Body of pancreas (tissue), 4 donors: Measurements from ENCODE around the gene RPA1. TPM values are rescaled to one million over a fixed set of nuclear protein-coding genes. Genes with fewer than 3 reads are reported as not detected.

Experiments used
- ATAC-seq: fragments of 150-250 bp; one replicate; pipeline ENCODE4 v1.9.1; 2016
- DNase-seq, 4 donors: peaks; one replicate each; pipeline ENCODE4 v3.0.0-alpha.2; 2019
- H3K27ac ChIP-seq, 4 donors: fragments of 200-600 bp; sonication (generic); 1 replicate in 3 of 4; 2 replicates in 1 of 4; pipeline versions ENCODE4 v1.5.1 to v1.6.1; 2016 to 2019; ENCODE audit warnings: mild to moderate bottlenecking in 1 of 4, mixed read lengths in 1 of 4, moderate library complexity in 1 of 4
- H3K27me3 ChIP-seq, 2 donors: fragments of 200-600 bp; sonication (generic); one replicate each; pipeline ENCODE4 v1.6.0; 2016; ENCODE audit warnings: mild to moderate bottlenecking in 1 of 2
- H3K36me3 ChIP-seq, 2 donors: fragments of 200-600 bp; sonication (generic); replicated peaks in 1 of 2; 2 replicates each; pipeline ENCODE4 v1.5.1; 2016; ENCODE audit warnings: low read depth in 2 of 2; ENCODE audit not compliant: insufficient read depth in 1 of 2
- H3K4me1 ChIP-seq: fragments of 200-600 bp; sonication (generic); one replicate; pipeline ENCODE4 v1.6.0; 2016
- H3K4me3 ChIP-seq, 2 donors: fragments of 200-600 bp; sonication (generic); 1 replicate in 1 of 2; 2 replicates in 1 of 2; pipeline ENCODE4 v1.5.1; 2016 to 2019
- H3K9me3 ChIP-seq, 3 donors: fragments of 200-600 bp; sonication (generic); 1 replicate in 2 of 3; 2 replicates in 1 of 3; pipeline ENCODE4 v1.5.1; 2016
- POLR2A ChIP-seq, 3 donors: fragments of 450-650 bp; IDR thresholded peaks; one replicate each; pipeline ENCODE4 v1.6.1; 2016; ENCODE audit warnings: antibody characterized with exemption in 3 of 3, mild to moderate bottlenecking in 2 of 3
- WGBS, 2 donors: methylation state at CpG; one replicate each; pipeline ENCODE4 v1.1.5; 2017; 5-methylcytosine and 5-hydroxymethylcytosine counted together
- intact Hi-C: fragments of 100-400 bp; cut with DNase I; formaldehyde crosslinking; loops from one replicate; pipeline ENCODE4 v1.15.1; 2023
- total RNA-seq, 2 donors: library from RNA; depleted of rRNA; stranded (reverse); fragments of >200 nt; gene quantifications; one replicate each; pipeline ENCODE4 v1.1.0, GENCODE V29; 2016
- TF ChIP-seq, protein P1 (sequence below), 7 experiments: fragments of 450-650 bp in 4 of 7; fragments of 200-600 bp in 3 of 7; sonication (generic) in 3 of 7; IDR thresholded peaks; one replicate each; pipeline ENCODE4 v1.5.1; 2016 to 2019; ENCODE audit warnings: antibody characterized with exemption in 7 of 7

The RPA1 gene
- total RNA-seq, 2 donors from 2014 or later = 8.9 to 11.9 TPM

DNA sequence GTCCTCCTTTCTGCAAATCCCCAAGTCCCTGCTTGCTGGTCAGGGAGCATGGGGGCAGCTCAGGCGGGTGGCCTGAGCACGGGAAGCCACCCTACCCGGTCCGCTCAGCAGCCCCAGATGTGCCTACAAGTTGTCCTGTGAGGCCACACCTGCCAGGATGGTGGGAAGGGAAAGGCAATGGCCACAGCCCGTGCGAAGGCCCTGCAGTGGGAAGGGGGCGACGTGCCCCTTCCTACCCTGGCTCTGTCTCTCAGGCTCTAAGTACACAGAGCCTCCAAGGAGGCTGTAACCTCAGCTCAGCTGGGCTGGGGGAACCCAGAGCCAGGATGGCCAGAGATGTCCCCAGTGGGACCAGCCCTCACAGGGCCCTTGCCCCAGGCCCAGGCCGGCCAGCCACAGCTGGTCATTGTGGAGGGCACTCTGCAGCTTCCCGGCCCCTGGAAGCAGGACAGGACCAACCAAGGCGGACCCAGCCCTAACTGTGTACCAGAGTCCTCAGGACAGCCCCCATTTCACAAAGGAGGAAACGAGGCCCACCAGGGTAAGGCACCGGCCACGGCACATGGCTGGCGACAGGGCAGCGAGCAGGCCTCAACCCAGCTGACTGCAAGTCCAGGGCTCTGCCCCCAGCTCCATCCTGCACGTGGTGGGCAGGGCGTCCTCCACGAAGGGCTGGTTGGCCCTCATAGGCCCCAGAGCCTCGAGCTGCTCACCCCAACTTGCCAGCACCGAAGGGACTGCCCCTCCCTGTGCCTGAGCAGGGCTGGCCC is 113.0 kb downstream of the RPA1 start:
- ATAC-seq = no peak
- intact Hi-C loops = no loop called here
- no peaks in the 10 kb centered on the region for H3K4me1 ChIP-seq
- TF ChIP-seq POLR2A (IDR thresholded peaks at IDR 0.05) = no peak
- TF ChIP-seq, protein P1, sequence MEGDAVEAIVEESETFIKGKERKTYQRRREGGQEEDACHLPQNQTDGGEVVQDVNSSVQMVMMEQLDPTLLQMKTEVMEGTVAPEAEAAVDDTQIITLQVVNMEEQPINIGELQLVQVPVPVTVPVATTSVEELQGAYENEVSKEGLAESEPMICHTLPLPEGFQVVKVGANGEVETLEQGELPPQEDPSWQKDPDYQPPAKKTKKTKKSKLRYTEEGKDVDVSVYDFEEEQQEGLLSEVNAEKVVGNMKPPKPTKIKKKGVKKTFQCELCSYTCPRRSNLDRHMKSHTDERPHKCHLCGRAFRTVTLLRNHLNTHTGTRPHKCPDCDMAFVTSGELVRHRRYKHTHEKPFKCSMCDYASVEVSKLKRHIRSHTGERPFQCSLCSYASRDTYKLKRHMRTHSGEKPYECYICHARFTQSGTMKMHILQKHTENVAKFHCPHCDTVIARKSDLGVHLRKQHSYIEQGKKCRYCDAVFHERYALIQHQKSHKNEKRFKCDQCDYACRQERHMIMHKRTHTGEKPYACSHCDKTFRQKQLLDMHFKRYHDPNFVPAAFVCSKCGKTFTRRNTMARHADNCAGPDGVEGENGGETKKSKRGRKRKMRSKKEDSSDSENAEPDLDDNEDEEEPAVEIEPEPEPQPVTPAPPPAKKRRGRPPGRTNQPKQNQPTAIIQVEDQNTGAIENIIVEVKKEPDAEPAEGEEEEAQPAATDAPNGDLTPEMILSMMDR (IDR thresholded peaks at IDR 0.05) = no peak
- H3K36me3 ChIP-seq = no peaks in the 10 kb centered on the region
- H3K4me3 ChIP-seq = no peak overlapping the region
- no peaks in the 10 kb centered on the region for H3K27me3 ChIP-seq
- H3K9me3 ChIP-seq = no peaks in the 10 kb centered on the region
- 85% methylated on average over 21 of the region's 21 CpGs; no CpG with 5 or more reads in 1 of the 2 donors for WGBS, 2 donors
- no peak for DNase-seq
- no peak overlapping the region for H3K27ac ChIP-seq

DNA sequence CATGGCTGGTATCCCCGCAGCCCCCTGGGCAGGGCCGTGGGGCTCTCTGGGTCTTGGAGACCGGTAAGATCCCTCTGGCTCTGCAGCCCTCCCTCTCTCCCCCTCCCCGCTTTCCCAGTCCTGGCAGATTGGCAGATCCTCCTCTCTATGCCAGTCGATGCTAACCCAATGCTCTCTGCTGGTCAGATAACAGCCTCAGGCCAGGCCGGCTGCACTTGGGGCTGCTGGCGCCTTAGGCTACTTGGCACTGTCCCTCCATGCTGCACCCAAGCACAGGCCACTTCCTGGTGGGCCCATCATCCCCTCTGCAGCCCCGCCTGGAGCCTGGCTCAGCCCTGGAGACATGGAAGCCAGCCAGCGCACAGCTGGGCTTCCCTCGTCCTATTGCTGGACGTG is 113.6 kb downstream of the RPA1 start:
- Histone ChIP-seq H3K4me1 (no peaks in the 10 kb centered on the region), H3K4me3 (no peak overlapping the region), H3K27me3 (no peaks in the 10 kb centered on the region), H3K9me3 (no peaks in the 10 kb centered on the region), H3K36me3 (no peaks in the 10 kb centered on the region), H3K27ac (no peak overlapping the region)
- DNase-seq = no peak
- no peak for TF ChIP-seq POLR2A (IDR thresholded peaks at IDR 0.05)
- TF ChIP-seq, protein P1 (IDR thresholded peaks at IDR 0.05) = no peak
- ATAC-seq = no peak
- 69 to 88% methylated on average over 9 to 10 of the region's 11 CpGs for WGBS, 2 donors
- intact Hi-C loops = no loop called here

DNA sequence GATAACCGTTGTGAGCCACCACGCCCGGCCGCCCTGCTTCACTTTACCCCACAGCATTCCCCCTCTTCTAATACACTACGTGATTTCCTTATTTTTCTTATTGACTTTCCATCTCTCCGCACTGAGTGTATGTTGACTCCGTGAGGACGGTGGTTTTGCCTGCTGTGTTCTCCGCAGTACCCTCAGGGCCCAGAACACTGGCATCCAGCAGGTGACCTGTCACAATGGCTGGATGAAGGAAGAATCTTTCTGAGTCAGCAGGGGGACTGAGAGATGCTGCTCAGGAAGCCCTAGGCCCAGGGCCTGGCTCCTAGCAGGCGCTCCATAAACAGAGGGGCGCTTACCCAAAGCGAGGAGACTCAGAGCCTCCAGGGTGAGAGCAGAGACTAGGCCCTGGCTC is 115.8 kb downstream of the RPA1 start:
- 88 to 90% methylated on average over 9 to 12 of the region's 12 CpGs for whole genome bisulfite sequencing, 2 donors
- Histone ChIP-seq H3K4me1 (no peaks in the 10 kb centered on the region), H3K36me3 (no peaks in the 10 kb centered on the region), H3K27me3 (no peaks in the 10 kb centered on the region), H3K27ac (no peak overlapping the region), H3K4me3 (no peak overlapping the region), H3K9me3 (no peaks in the 10 kb centered on the region)
- intact Hi-C loops = no loop called here
- DNase-seq = no peak
- no peak for TF ChIP-seq POLR2A (IDR thresholded peaks at IDR 0.05)
- TF ChIP-seq, protein P1 (IDR thresholded peaks at IDR 0.05) = no peak
- no peak for ATAC-seq

DNA sequence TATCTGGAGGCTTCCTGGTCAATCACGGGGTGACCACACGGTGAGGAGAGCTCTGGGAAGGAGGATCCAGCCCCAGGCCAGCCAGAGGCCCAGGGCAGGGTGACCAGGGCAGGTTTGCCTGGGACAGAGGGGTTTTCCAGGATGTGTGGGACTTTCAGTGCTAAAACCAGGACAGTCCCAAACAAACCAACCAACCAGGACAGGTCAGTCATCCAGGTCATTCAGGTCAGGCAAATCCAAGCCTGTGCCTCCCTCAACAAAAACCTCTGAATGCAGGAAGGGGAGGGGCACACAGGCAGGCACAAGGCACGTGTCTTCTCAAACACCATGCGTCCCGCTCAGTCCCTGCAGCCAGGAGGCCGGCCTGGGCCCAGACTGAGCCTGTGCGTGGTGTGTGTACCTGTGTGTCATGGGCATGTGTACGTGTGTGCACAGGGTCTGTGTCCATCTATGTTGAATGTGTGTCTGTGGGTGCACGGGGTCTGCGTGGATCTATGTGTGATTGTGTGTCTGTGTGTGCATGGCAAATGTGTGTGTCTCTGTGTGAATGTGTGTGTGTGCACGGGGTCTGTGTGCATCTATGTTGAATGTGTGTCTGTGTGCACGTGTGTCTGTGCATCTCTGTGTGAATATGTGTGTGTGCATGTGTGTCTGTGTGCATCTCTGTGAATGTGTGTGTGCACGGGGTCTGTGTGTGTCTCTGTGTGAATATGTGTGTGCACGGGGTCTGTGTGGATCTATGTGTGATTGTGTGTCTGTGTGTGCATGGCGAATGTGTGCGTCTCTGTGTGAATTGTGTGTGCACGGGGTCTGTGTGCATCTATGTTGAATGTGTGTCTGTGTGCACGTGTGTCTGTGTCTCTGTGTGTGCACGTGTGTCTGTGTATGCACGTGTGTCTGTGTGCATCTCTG is 116.5 kb downstream of the RPA1 start:
- Histone ChIP-seq H3K4me3 (no peak overlapping the region), H3K36me3 (no peaks in the 10 kb centered on the region), H3K4me1 (no peaks in the 10 kb centered on the region), H3K27me3 (no peaks in the 10 kb centered on the region), H3K27ac (no peak overlapping the region), H3K9me3 (no peaks in the 10 kb centered on the region)
- TF ChIP-seq, protein P1 (IDR thresholded peaks at IDR 0.05) = no peak
- TF ChIP-seq POLR2A (IDR thresholded peaks at IDR 0.05) = no peak
- ATAC-seq (no peak), DNase-seq (no peak)
- 76 to 77% methylated on average over 16 to 20 of the region's 20 CpGs for WGBS, 2 donors
- intact Hi-C loops = no loop called here
